ENCODE measurements around the gene BMX.

The BMX gene

GRCh38 chrX:15576019-15576418 lies 75.4 kb downstream of the BMX start:
- no peak for DNase-seq

DNA sequence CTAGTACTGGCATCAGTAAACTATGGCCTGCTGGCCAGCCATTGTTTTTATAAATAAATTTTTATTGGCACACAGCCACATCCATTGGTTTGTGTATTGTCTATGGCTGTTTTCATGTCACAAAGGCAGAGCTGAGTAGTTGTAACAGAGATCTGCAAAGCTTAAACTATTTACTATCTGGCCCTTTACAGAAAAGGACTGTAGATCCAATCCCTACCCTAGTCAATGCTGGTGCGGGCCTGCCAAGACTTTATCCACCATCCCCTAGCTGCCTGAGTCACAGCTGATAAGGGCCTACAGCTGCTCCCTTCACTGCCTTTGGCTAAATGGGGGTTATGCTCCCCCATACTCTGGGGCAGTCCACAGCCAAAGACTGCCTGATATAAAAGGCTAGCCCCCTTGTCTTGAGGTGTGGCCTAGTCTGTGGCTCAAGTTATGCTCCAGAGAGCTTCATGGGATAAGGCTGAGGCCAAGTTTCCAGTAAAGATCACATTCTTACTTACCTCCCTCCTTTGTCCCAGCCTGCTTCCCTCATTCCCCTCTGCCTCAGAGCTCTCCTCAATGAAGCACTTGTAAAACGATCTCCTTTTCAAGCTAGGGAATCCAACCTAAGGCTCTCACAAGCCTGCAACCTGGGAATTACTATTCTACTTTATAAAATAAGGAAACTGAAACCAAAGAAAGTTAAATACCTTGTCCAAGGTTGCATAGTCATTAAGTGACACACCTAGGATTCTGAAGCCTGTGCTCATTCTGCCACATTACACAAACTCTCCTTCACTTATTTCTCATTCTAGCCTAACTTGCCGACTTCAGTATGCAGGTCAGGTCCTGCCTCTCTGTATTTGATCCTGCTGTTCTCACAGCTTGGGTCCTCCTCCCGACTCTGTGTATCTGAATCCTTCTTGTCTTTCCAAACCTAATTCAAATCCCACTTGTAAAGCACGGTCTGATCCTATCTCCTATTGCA lies 79.5 kb downstream of the BMX start:
- no peak for DNase-seq

DNA sequence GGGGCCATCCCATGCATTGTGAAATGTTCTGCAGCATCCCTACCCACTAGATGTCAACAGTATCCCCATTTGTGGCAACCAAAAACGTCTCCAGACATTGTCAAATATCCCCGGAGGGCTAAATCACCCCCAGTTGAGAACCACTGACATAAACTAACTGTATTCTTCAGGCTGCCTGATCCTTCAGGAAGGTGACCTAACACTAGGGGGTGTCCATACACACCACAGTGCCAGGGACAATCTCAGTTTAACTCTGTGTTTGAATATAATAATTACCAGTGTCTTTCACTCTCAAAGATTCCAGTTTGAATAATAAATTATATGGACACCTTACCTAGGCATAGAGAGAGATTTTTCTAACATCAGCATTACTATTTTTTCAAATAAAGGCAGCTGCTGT lies 93.8 kb downstream of the BMX start:
- no peak for DNase-seq

DNA sequence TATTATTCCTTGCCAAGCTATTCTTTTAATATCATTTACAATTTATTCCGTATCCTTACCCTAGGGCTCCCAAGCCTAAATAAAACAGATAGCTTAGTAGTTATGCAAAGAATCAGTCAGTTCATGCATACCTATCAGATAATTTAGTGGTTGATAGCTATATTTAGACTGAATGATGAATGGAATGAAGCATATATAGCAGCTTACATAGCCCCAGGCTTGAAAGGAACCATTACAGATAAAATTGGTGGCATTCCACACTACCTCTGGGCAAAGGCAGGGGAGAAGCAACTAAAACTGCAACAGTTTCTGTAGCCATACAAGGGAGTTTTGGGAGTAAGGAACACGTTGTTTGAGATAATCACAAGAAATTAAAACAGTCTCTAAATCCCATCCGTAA lies 97.4 kb downstream of the BMX start:
- no peak for DNase-seq

DNA sequence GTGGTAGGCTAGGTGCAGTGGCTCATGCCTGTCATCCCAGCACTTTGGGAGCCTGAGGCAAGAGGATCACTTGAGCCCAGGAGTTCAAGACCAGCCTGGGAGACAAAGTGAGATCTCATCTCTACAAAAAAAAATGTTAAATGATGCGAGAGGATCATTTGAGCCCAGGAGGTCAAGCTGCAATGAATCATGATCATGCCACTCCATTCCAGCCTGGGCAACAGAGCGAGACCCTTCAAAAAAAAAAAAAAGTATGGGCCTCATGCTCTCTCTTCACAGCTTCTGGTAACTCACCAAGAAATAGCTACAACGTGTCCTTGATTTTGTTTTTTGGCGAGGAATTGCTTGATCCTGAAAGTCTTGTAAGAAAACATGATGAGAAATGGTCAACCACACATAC lies 98.9 kb downstream of the BMX start:
- no peak for DNase-seq

DNA sequence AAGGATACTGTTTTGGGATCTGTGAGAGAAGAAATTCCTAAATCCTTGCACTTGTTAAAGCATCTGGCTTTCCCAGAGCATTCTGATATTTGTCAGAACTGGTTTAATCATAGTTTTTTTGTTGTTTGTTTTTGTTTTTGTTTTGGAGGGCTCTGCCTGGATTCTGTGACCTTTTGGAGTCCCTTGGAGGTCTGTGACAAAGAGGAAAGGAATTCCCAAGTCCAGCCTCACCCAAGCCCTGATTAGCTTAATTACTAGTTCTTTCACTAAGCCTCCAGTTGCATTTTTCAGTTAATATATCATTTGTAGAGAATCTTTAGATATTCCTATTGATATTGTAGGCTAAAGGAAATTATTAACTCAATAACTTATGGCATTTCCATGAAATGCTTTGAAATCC lies 99.4 kb downstream of the BMX start:
- DNase-seq: no peak

- no peak for DNase-seq
These were observed 100.1 kb downstream of the BMX start, which contains the start of gene ACE2 for GRCh38 chrX:15600745-15601144. TSS of gene ACE2 (minus strand) at chrX:15600960. CDS start at chrX:15600911, 49 bp downstream.

GRCh38 chrX:15601932-15602331 lies 101.3 kb downstream of the BMX start:
- DNase-seq: no peak

DNA sequence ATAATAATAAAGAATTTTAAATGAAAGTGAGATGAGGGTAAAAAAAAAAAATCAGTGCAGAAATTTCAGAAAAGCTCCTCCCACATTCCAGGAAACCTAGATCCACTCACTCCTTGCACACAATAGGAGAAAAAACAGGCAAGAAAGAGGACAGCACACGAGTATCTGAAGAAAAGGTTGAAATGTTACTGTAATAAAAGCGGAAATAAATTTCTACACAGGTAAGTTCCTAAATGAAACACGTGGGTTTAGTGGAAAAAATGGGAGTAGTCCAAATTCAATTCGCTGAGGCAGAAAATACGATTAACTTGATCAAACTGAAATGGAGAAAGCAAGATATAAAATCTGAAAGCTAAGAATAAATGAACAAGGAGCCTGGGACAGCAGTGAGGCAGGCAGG lies 102.2 kb downstream of the BMX start:
- no peak for DNase-seq

DNA sequence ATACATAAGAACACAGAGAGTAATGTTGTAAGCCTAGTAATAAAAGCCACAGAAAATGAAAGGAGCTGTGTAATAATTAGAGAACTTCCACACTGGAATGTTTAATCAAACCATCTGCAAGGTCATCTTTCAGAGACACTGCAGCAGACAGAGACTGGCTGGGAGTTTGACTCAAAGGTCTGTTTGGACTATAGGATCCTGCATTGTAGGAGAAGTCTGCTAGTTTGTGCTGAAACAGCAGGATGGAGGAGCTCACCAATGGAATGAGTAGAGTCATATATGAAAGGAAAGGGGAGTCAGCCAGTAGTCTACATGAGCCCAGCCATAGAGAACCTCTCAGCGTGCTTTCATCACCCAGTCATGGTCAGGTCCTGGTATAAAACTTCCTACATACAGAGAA lies 104.6 kb downstream of the BMX start:
- DNase-seq: no peak

All from EL (cell line).